Measurements from ENCODE around the gene CCDC3.

- TF ChIP-seq CTCF (IDR thresholded peaks at IDR 0.05) (no peak), POLR2A (IDR thresholded peaks at IDR 0.05) (no peak), POLR2AphosphoS5 (IDR thresholded peaks at IDR 0.05) (no peak)
Observed at GRCh38 chr10:12877150-12877549, 124.4 kb downstream of the CCDC3 start.
